Stimulated activated CD8-positive, alpha-beta memory T cell treated with anti-CD3 and anti-CD28 coated beads, Interleukin-15, amount 100 ng/mL, for 48 hours (primary cell): ENCODE data around the gene ITFG1.

Source experiments
- DNase-seq, 2 donors: peaks; one replicate each; pipeline ENCODE4 v3.0.0-alpha.2; 2020; ENCODE audit warnings: low read depth in 2 of 2

Gene ITFG1

GRCh38 chr16:47109361-47109760 is 351.5 kb downstream of the ITFG1 start:
- DNase-seq, result no peak
